Naive thymus-derived CD4-positive, alpha-beta T cell (primary cell): ENCODE results near the gene HDAC4. TPM values are rescaled to one million over a fixed set of nuclear protein-coding genes. Genes with fewer than 3 reads are reported as not detected.

ENCODE experiments used
- ATAC-seq: fragments of 150-1000 bp; cut with Tn5 transposase; 2 replicates; pipeline ENCODE4 v1.10.0; 2021; ENCODE audit warnings: mild to moderate bottlenecking, moderate library complexity
- CTCF ChIA-PET: fragments of 350-600 bp; sonication (Branson Sonifier 250); formaldehyde crosslinking; loops from one replicate; lab custom pipeline; 2021; ENCODE audit warnings: antibody characterized with exemption; lab: Charles Lee
- POLR2A ChIA-PET: fragments of 350-600 bp; sonication (Branson Sonifier 250); formaldehyde crosslinking; loops from one replicate; lab custom pipeline; 2021; ENCODE audit warnings: antibody characterized with exemption, inconsistent platforms; lab: Charles Lee
- DNase-seq, 9 donors: peaks; one replicate each; pipeline versions ENCODE4 v3.0.0 to v3.0.0-alpha.2; 2020 to 2022; ENCODE audit warnings: mixed read lengths in 1 of 9
- H3K27ac ChIP-seq: one replicate; pipeline ENCODE4 v1.7.0; 2013; ENCODE audit warnings: mild to moderate bottlenecking, low read depth, low read length, moderate library complexity
- H3K27me3 ChIP-seq, 2 donors: one replicate each; pipeline ENCODE4 v1.7.0; 2013; ENCODE audit warnings: low read length in 2 of 2, mild to moderate bottlenecking in 2 of 2, moderate library complexity in 2 of 2; ENCODE audit not compliant: control insufficient read depth in 2 of 2, insufficient read depth in 2 of 2
- H3K36me3 ChIP-seq, 3 experiments: 1 replicate in 2 of 3; 2 replicates in 1 of 3; pipeline ENCODE4 v1.7.0; 2013; ENCODE audit warnings: low read length in 3 of 3, mild to moderate bottlenecking in 3 of 3, moderate library complexity in 1 of 3; ENCODE audit not compliant: insufficient read depth in 3 of 3, control insufficient read depth in 2 of 3
- H3K4me1 ChIP-seq, 2 donors: one replicate each; pipeline ENCODE4 v1.7.0; 2013; ENCODE audit warnings: low read length in 2 of 2, mild to moderate bottlenecking in 2 of 2, moderate library complexity in 1 of 2; ENCODE audit not compliant: control insufficient read depth in 2 of 2, insufficient read depth in 2 of 2
- H3K4me3 ChIP-seq: 2 replicates; pipeline ENCODE4 v1.7.0; 2013; ENCODE audit warnings: mild to moderate bottlenecking, low read length
- H3K9me3 ChIP-seq, 3 experiments: 1 replicate in 2 of 3; 2 replicates in 1 of 3; pipeline ENCODE4 v1.7.0; 2013; ENCODE audit warnings: low read length in 3 of 3; ENCODE audit not compliant: control insufficient read depth in 2 of 3
- H3K27ac Mint-ChIP-seq, 9 donors: one replicate each; pipeline ENCODE4 v1.8.0; 2020 to 2022; ENCODE audit warnings: mixed read lengths in 9 of 9, mild to moderate bottlenecking in 8 of 9, moderate library complexity in 5 of 9, inconsistent platforms in 2 of 9
- H3K27me3 Mint-ChIP-seq, 5 donors: one replicate each; pipeline ENCODE4 v1.8.0; 2021 to 2022; ENCODE audit warnings: mixed read lengths in 5 of 5, mild to moderate bottlenecking in 1 of 5
- H3K36me3 Mint-ChIP-seq, 5 donors: one replicate each; pipeline ENCODE4 v1.8.0; 2020 to 2022; ENCODE audit warnings: mixed read lengths in 5 of 5, mild to moderate bottlenecking in 3 of 5, inconsistent platforms in 1 of 5
- H3K4me1 Mint-ChIP-seq, 7 donors: one replicate each; pipeline ENCODE4 v1.8.0; 2020 to 2022; ENCODE audit warnings: mixed read lengths in 7 of 7, mild to moderate bottlenecking in 3 of 7, inconsistent platforms in 1 of 7
- H3K4me3 Mint-ChIP-seq, 10 donors: one replicate each; pipeline ENCODE4 v1.8.0; 2020 to 2022; ENCODE audit warnings: mild to moderate bottlenecking in 10 of 10, mixed read lengths in 10 of 10, moderate library complexity in 6 of 10, inconsistent platforms in 2 of 10
- H3K9me3 Mint-ChIP-seq, 11 donors: one replicate each; pipeline ENCODE4 v1.8.0; 2020 to 2022; ENCODE audit warnings: mixed read lengths in 11 of 11, mild to moderate bottlenecking in 4 of 11, inconsistent platforms in 1 of 11, moderate library complexity in 1 of 11
- intact Hi-C, 2 donors: fragments of 100-400 bp; cut with micrococcal nuclease; formaldehyde crosslinking; loops; one replicate each; pipeline ENCODE4 v1.15.1; 2023
- polyA plus RNA-seq, 2 donors: library from polyadenylated mRNA; unstranded; fragments of 300-500 nt; fragmentation: Illumina TruSeq; gene quantifications; one replicate each; pipeline ENCODE4 v1.2.3, GENCODE V29; 2021
- total RNA-seq, 6 experiments: library from RNA in 5 of 6; stranded (reverse) in 5 of 6; gene quantifications; 1 replicate in 5 of 6; 2 replicates in 1 of 6; pipeline ENCODE4 v1.2.3 and lab custom pipeline; 2021 to 2026

Gene HDAC4
- total and polyA plus RNA-seq, 7 experiments from 2014 or later, result 7.4 to 101 (median 55.3) TPM

GRCh38 chr2:239235311-239235710 lies 165.5 kb downstream of the HDAC4 start:
- Mint-ChIP-seq H3K9me3 (no peaks in the 10 kb centered on the region), H3K36me3 (peaks cover 0 to 20% (median 4%) of the 10 kb centered on the region in 5 donors), H3K27ac (peak overlapping the region in 4 of 9 donors; percentile 9 to 77 (median 48)), H3K27me3 (no peaks in the 10 kb centered on the region), H3K4me1 (peaks cover 31 to 86% (median 69%) of the 10 kb centered on the region in 7 donors), H3K4me3 (no peak overlapping the region)
- Histone ChIP-seq H3K36me3 (no peaks in the 10 kb centered on the region), H3K4me3 (no peak overlapping the region), H3K27me3 (no peaks in the 10 kb centered on the region), H3K27ac (no peak overlapping the region), H3K9me3 (no peaks in the 10 kb centered on the region), H3K4me1 (peaks cover 10 to 28% of the 10 kb centered on the region in 2 donors)
- ATAC-seq, result no peak
- intact Hi-C loops, result loop anchor here in 1 of 2 donors (10.0 kb wide), 1 partner anchor 51 kb away; no protein-coding TSS in a partner anchor
- ChIA-PET POLR2A (interaction anchor here (0.8 to 3.6 kb wide), 5 partner anchors 9 to 166 kb away, joined by 3 to 14 read pairs (median 4); no protein-coding TSS in a partner anchor), CTCF (no interaction called here)
- DNase-seq, result no peak

- intact Hi-C loops, result loop anchor here in 1 of 2 donors (10.0 kb wide), 1 partner anchor 50 kb away; no protein-coding TSS in a partner anchor
- Histone ChIP-seq H3K27ac (no peak overlapping the region), H3K27me3 (no peaks in the 10 kb centered on the region), H3K36me3 (no peaks in the 10 kb centered on the region), H3K4me1 (peaks cover 10 to 31% of the 10 kb centered on the region in 2 donors), H3K4me3 (no peak overlapping the region), H3K9me3 (no peaks in the 10 kb centered on the region)
- Mint-ChIP-seq H3K4me1 (peaks cover 26 to 86% (median 67%) of the 10 kb centered on the region in 7 donors), H3K27me3 (no peaks in the 10 kb centered on the region), H3K4me3 (peak overlapping the region in 1 of 10 donors; percentile 12), H3K9me3 (no peaks in the 10 kb centered on the region), H3K27ac (peak overlapping the region in 8 of 9 donors; percentile 9 to 87 (median 46)), H3K36me3 (peaks cover 0 to 18% (median 4%) of the 10 kb centered on the region in 5 donors)
- ChIA-PET CTCF (no interaction called here), POLR2A (interaction anchor here (0.8 to 3.6 kb wide), 5 partner anchors 8 to 167 kb away, joined by 3 to 14 read pairs (median 4); no protein-coding TSS in a partner anchor)
- DNase-seq (no peak), ATAC-seq (no peak)
Observed at GRCh38 chr2:239234191-239235175, 166.3 kb downstream of the HDAC4 start.

DNA sequence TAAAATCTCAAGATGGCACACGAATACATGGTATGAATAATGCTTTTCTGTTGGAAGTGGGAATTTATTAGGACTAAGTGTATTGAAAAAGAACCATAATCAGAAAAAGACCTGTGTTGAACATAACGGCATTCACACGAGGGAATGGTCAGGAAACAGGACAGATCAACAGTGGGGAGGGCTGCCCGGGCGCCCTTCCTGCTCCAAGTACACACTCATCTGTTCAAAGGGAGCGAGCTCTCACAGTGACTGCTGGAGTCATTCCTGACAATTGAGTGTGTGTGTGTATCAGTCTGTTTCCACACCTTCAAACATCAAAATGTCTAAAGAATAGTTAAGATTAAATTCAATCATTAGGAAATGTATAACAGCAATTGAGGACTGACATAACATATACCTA lies 167.2 kb downstream of the HDAC4 start:
- no peak overlapping the region for H3K4me3 ChIP-seq
- peak overlapping the region in 4 of 10 donors; percentile 16 to 64 (median 54) for H3K4me3 Mint-ChIP-seq
- H3K4me1 ChIP-seq, result peaks cover 10 to 31% of the 10 kb centered on the region in 2 donors
- ATAC-seq, result no peak
- H3K27me3 ChIP-seq, result no peaks in the 10 kb centered on the region
- intact Hi-C loops, result loop anchor here in 1 of 2 donors (10.0 kb wide), 1 partner anchor 49 kb away; no protein-coding TSS in a partner anchor
- no peaks in the 10 kb centered on the region for H3K27me3 Mint-ChIP-seq
- peak overlapping the region in 7 of 9 donors; percentile 61 to 87 (median 78) for H3K27ac Mint-ChIP-seq
- H3K4me1 Mint-ChIP-seq, result peaks cover 25 to 84% (median 64%) of the 10 kb centered on the region in 7 donors
- H3K36me3 Mint-ChIP-seq, result peaks cover 0 to 18% (median 4%) of the 10 kb centered on the region in 5 donors
- no peak for DNase-seq
- H3K27ac ChIP-seq, result no peak overlapping the region
- no peaks in the 10 kb centered on the region for H3K9me3 ChIP-seq
- no peaks in the 10 kb centered on the region for H3K36me3 ChIP-seq
- H3K9me3 Mint-ChIP-seq, result no peaks in the 10 kb centered on the region
- POLR2A ChIA-PET, result interaction anchor here (0.9 to 1.2 kb wide), 2 partner anchors 18 to 22 kb away, joined by 5 to 8 read pairs; no protein-coding TSS in a partner anchor
- CTCF ChIA-PET, result no interaction called here

GRCh38 chr2:239232195-239232578 lies 168.6 kb downstream of the HDAC4 start:
- peak overlapping the region; percentile 58 to 94 (median 90) for H3K27ac Mint-ChIP-seq
- Histone ChIP-seq H3K4me3 (peak overlapping the region; percentile 32), H3K27ac (peak overlapping the region; percentile 72), H3K36me3 (no peaks in the 10 kb centered on the region), H3K27me3 (no peaks in the 10 kb centered on the region), H3K9me3 (no peaks in the 10 kb centered on the region), H3K4me1 (peaks cover 10 to 34% of the 10 kb centered on the region in 2 donors)
- CTCF ChIA-PET, result interaction anchor here (0.7 kb wide), 1 partner anchor 158 kb away, joined by 4 read pairs; no protein-coding TSS in a partner anchor
- ATAC-seq (peak; percentile 14), DNase-seq (no peak)
- H3K4me3 Mint-ChIP-seq, result peak overlapping the region; percentile 39 to 87 (median 74)
- no peaks in the 10 kb centered on the region for H3K9me3 Mint-ChIP-seq
- intact Hi-C loops, result loop anchor here in 1 of 2 donors (10.0 kb wide), 1 partner anchor 47 kb away; no protein-coding TSS in a partner anchor
- no peaks in the 10 kb centered on the region for H3K27me3 Mint-ChIP-seq
- H3K36me3 Mint-ChIP-seq, result peaks cover 0 to 18% (median 4%) of the 10 kb centered on the region in 5 donors
- H3K4me1 Mint-ChIP-seq, result peaks cover 34 to 84% (median 64%) of the 10 kb centered on the region in 7 donors
- POLR2A ChIA-PET, result interaction anchor here (0.5 to 1.3 kb wide), 8 partner anchors 13 to 169 kb away, joined by 3 to 5 read pairs (median 4); partner anchors contain the start of gene HDAC4

- H3K9me3 Mint-ChIP-seq, result no peaks in the 10 kb centered on the region
- peaks cover 0 to 18% (median 4%) of the 10 kb centered on the region in 5 donors for H3K36me3 Mint-ChIP-seq
- ChIA-PET POLR2A (interaction anchor here (0.5 to 1.4 kb wide), 17 partner anchors 10 to 170 kb away, joined by 3 to 7 read pairs (median 4); partner anchors contain the start of gene HDAC4), CTCF (interaction anchor here (0.7 kb wide), 1 partner anchor 159 kb away, joined by 4 read pairs; no protein-coding TSS in a partner anchor)
- Histone ChIP-seq H3K36me3 (no peaks in the 10 kb centered on the region), H3K27me3 (no peaks in the 10 kb centered on the region), H3K4me3 (peak overlapping the region; percentile 63), H3K9me3 (no peaks in the 10 kb centered on the region), H3K4me1 (peaks cover 10 to 36% of the 10 kb centered on the region in 2 donors), H3K27ac (peak overlapping the region; percentile 72)
- no peaks in the 10 kb centered on the region for H3K27me3 Mint-ChIP-seq
- ATAC-seq (peak; percentile 45), DNase-seq (peak in 7 of 9 donors; percentile 20 to 57 (median 43))
- peaks cover 39 to 85% (median 64%) of the 10 kb centered on the region in 7 donors for H3K4me1 Mint-ChIP-seq
- intact Hi-C loops, result loop anchor here (1.0 to 10.0 kb wide), 3 partner anchors 33 to 67 kb away; no protein-coding TSS in a partner anchor
- peak overlapping the region; percentile 45 to 87 (median 78) for H3K4me3 Mint-ChIP-seq
- H3K27ac Mint-ChIP-seq, result peak overlapping the region; percentile 83 to 95 (median 90)
Observed at GRCh38 chr2:239231231-239232194, 169.3 kb downstream of the HDAC4 start.
